H9 (cell line): ENCODE results near the gene DMBT1. TPM values are rescaled to one million over a fixed set of nuclear protein-coding genes. Genes with fewer than 3 reads are reported as not detected.

ENCODE experiments used
- DNase-seq: peaks from one replicate; pipeline ENCODE4 v3.0.0-alpha.2; 2017
- H2AFZ ChIP-seq: one replicate; pipeline ENCODE4 v1.6.1; 2013; ENCODE audit warnings: mild to moderate bottlenecking, low read length, control low read depth, moderate library complexity
- H2AK5ac ChIP-seq: 2 replicates; pipeline ENCODE4 v1.6.1; 2013; ENCODE audit warnings: low read length, control low read depth, mixed read lengths; ENCODE audit not compliant: insufficient read length
- H2BK120ac ChIP-seq: one replicate; pipeline ENCODE4 v1.6.1; 2013; ENCODE audit warnings: low read depth, mild to moderate bottlenecking, low read length, control low read depth, inconsistent platforms; ENCODE audit not compliant: poor library complexity, severe bottlenecking
- H2BK12ac ChIP-seq: 2 replicates; pipeline ENCODE4 v1.6.1; 2013; ENCODE audit warnings: low read length, control low read depth, mixed read lengths, low read depth; ENCODE audit not compliant: insufficient read length
- H2BK15ac ChIP-seq: 2 replicates; pipeline ENCODE4 v1.6.1; 2013; ENCODE audit warnings: low read depth, low read length, control low read depth
- H2BK20ac ChIP-seq: one replicate; pipeline ENCODE4 v1.6.1; 2013; ENCODE audit warnings: low read depth, mild to moderate bottlenecking, low read length, control low read depth, inconsistent platforms; ENCODE audit not compliant: poor library complexity, severe bottlenecking
- H2BK5ac ChIP-seq: 2 replicates; pipeline ENCODE4 v1.6.1; 2013; ENCODE audit warnings: low read length, control low read depth, mixed read lengths; ENCODE audit not compliant: insufficient read length
- H3K14ac ChIP-seq: 2 replicates; pipeline ENCODE4 v1.6.1; 2013; ENCODE audit warnings: low read length, control low read depth; ENCODE audit not compliant: insufficient read depth
- H3K18ac ChIP-seq: 2 replicates; pipeline ENCODE4 v1.6.1; 2013; ENCODE audit warnings: low read depth, mild to moderate bottlenecking, mixed read lengths, low read length, control low read depth; ENCODE audit not compliant: insufficient read length
- H3K23ac ChIP-seq: 2 replicates; pipeline ENCODE4 v1.6.1; 2013; ENCODE audit warnings: low read length, control low read depth, mixed read lengths, low read depth; ENCODE audit not compliant: insufficient read length
- H3K23me2 ChIP-seq: 2 replicates; pipeline ENCODE4 v1.6.1; 2013; ENCODE audit warnings: low read depth, mild to moderate bottlenecking, mixed read lengths, low read length, control low read depth; ENCODE audit not compliant: insufficient read length, poor library complexity, severe bottlenecking
- H3K27ac ChIP-seq: 2 replicates; pipeline ENCODE4 v1.5.1; 2013; ENCODE audit warnings: low read length, control low read depth, mixed read lengths, low read depth; ENCODE audit not compliant: insufficient read length
- H3K27me3 ChIP-seq: 2 replicates; pipeline ENCODE4 v1.6.1; 2013; ENCODE audit warnings: low read length, control low read depth, inconsistent platforms; ENCODE audit not compliant: insufficient read depth
- H3K4ac ChIP-seq: 2 replicates; pipeline ENCODE4 v1.6.1; 2013; ENCODE audit warnings: low read depth, mild to moderate bottlenecking, control low read depth, inconsistent platforms, low read length, moderate library complexity
- H3K4me1 ChIP-seq: 2 replicates; pipeline ENCODE4 v1.6.1; 2013; ENCODE audit warnings: low read length, control low read depth, inconsistent platforms; ENCODE audit not compliant: insufficient read depth
- H3K4me2 ChIP-seq: 2 replicates; pipeline ENCODE4 v1.6.1; 2013; ENCODE audit warnings: low read length, control low read depth, mixed read lengths; ENCODE audit not compliant: insufficient read length, insufficient read depth
- H3K56ac ChIP-seq: 2 replicates; pipeline ENCODE4 v1.6.1; 2013; ENCODE audit warnings: low read depth, mild to moderate bottlenecking, mixed read lengths, low read length, control low read depth; ENCODE audit not compliant: insufficient read length
- H3K79me1 ChIP-seq: 2 replicates; pipeline ENCODE4 v1.6.1; 2013; ENCODE audit warnings: low read depth, mild to moderate bottlenecking, moderate library complexity, low read length, control low read depth, inconsistent platforms; ENCODE audit not compliant: insufficient read depth, poor library complexity, severe bottlenecking
- H3K79me2 ChIP-seq: 2 replicates; pipeline ENCODE4 v1.6.1; 2013; ENCODE audit warnings: low read length, control low read depth, inconsistent platforms; ENCODE audit not compliant: insufficient read depth
- H3K9ac ChIP-seq: 2 replicates; pipeline ENCODE4 v1.6.1; 2013; ENCODE audit warnings: low read length, control low read depth, mixed read lengths; ENCODE audit not compliant: insufficient read length; ENCODE audit errors: extremely low read depth
- H3K9me3 ChIP-seq: one replicate; pipeline ENCODE4 v1.6.1; 2013; ENCODE audit warnings: low read depth, low read length, inconsistent platforms; ENCODE audit not compliant: control insufficient read depth
- H3T11ph ChIP-seq: one replicate; pipeline ENCODE4 v1.6.1; 2013; ENCODE audit warnings: mild to moderate bottlenecking, low read length, control low read depth, inconsistent platforms
- H4K20me1 ChIP-seq: one replicate; pipeline ENCODE4 v1.6.1; 2013; ENCODE audit not compliant: control insufficient read depth, insufficient read length, insufficient read depth
- H4K5ac ChIP-seq: 2 replicates; pipeline ENCODE4 v1.6.1; 2013; ENCODE audit warnings: low read depth, mild to moderate bottlenecking, mixed read lengths, low read length, control low read depth; ENCODE audit not compliant: insufficient read length
- H4K8ac ChIP-seq: replicated peaks from 2 replicates; pipeline ENCODE4 v1.6.1; 2013; ENCODE audit warnings: low read length, control low read depth, mixed read lengths, low read depth; ENCODE audit not compliant: insufficient read length
- H4K91ac ChIP-seq: 2 replicates; pipeline ENCODE4 v1.6.1; 2013; ENCODE audit warnings: low read depth, mild to moderate bottlenecking, moderate library complexity, mixed read lengths, low read length, control low read depth; ENCODE audit not compliant: insufficient read length
- H3K27ac Mint-ChIP-seq, 3 experiments: 2 replicates in 2 of 3; 3 replicates in 1 of 3; pipeline ENCODE4 v1.8.0; 2020 to 2021; ENCODE audit warnings: mixed read lengths in 3 of 3, mild to moderate bottlenecking in 1 of 3, moderate library complexity in 1 of 3
- H3K27me3 Mint-ChIP-seq: 2 replicates; pipeline ENCODE4 v1.8.0; 2021; ENCODE audit warnings: low read depth, mild to moderate bottlenecking, moderate library complexity, mixed read lengths
- H3K36me3 Mint-ChIP-seq, 3 experiments: 2 replicates in 2 of 3; 3 replicates in 1 of 3; pipeline ENCODE4 v1.8.0; 2020 to 2021; ENCODE audit warnings: low read depth in 3 of 3, mixed read lengths in 3 of 3; ENCODE audit not compliant: insufficient read depth in 1 of 3
- H3K4me1 Mint-ChIP-seq, 2 experiments: 2 replicates each; pipeline ENCODE4 v1.8.0; 2020; ENCODE audit warnings: mixed read lengths in 2 of 2
- H3K4me3 Mint-ChIP-seq, 2 experiments: 2 replicates in 1 of 2; 3 replicates in 1 of 2; pipeline ENCODE4 v1.8.0; 2020 to 2021; ENCODE audit warnings: mild to moderate bottlenecking in 2 of 2, mixed read lengths in 2 of 2, moderate library complexity in 1 of 2
- H3K9me3 Mint-ChIP-seq, 2 experiments: 2 replicates in 1 of 2; 3 replicates in 1 of 2; pipeline ENCODE4 v1.8.0; 2020; ENCODE audit warnings: mild to moderate bottlenecking in 2 of 2, mixed read lengths in 2 of 2, moderate library complexity in 1 of 2
- CTCF ChIP-seq: fragments of 200-600 bp; sonication (generic); conservative IDR thresholded peaks from 3 replicates; pipeline ENCODE4 v1.8.0; 2021; ENCODE audit warnings: antibody characterized with exemption, mild to moderate bottlenecking
- WGBS: extraction: QIAGEN DNeasy Blood & Tissue Kit; methylation state at CpG from one replicate; pipeline ENCODE4 v1.1.7; 2013; ENCODE audit warnings: missing lambda C conversion rate, low lambda C conversion rate, mixed read lengths; ENCODE audit not compliant: insufficient read length; ENCODE audit errors: extremely low coverage; 5-methylcytosine and 5-hydroxymethylcytosine counted together
- total RNA-seq: library from RNA; stranded (reverse); gene quantifications from 2 replicates; pipeline ENCODE4 v1.2.1, GENCODE V29; 2021

The DMBT1 gene
- total RNA-seq, 1 experiment from 2014 or later = 0.04 TPM

GRCh38 chr10:122548407-122549085 is 12.0 kb upstream of the DMBT1 start:
- H2BK5ac ChIP-seq = no peak overlapping the region
- H3K56ac ChIP-seq = no peak overlapping the region
- no peaks in the 10 kb centered on the region for H3K36me3 Mint-ChIP-seq
- no peak overlapping the region for H3K18ac ChIP-seq
- TF ChIP-seq CTCF = no peak
- no peak overlapping the region for H3K9ac ChIP-seq
- no peak overlapping the region for H3K4me2 ChIP-seq
- no peaks in the 10 kb centered on the region for H3K4me1 Mint-ChIP-seq
- no peak overlapping the region for H2BK120ac ChIP-seq
- no peak overlapping the region for H3K23ac ChIP-seq
- no peaks in the 10 kb centered on the region for H3K27me3 ChIP-seq
- H4K8ac ChIP-seq = no peak overlapping the region
- H2AFZ ChIP-seq = no peak overlapping the region
- no peaks in the 10 kb centered on the region for H3K4me1 ChIP-seq
- no peak for DNase-seq
- no peaks in the 10 kb centered on the region for H3K27me3 Mint-ChIP-seq
- no peak overlapping the region for H3K4me3 Mint-ChIP-seq
- no peak overlapping the region for H3K27ac ChIP-seq
- no peaks in the 10 kb centered on the region for H3K79me2 ChIP-seq
- no CpG with 5 or more reads among the region's 11 CpGs for WGBS
- H2AK5ac ChIP-seq = no peak overlapping the region
- no peak overlapping the region for H3T11ph ChIP-seq
- H3K23me2 ChIP-seq = no peaks in the 10 kb centered on the region
- H4K20me1 ChIP-seq = no peaks in the 10 kb centered on the region
- H2BK12ac ChIP-seq = no peak overlapping the region
- H3K9me3 ChIP-seq = no peaks in the 10 kb centered on the region
- no peak overlapping the region for H3K4ac ChIP-seq
- H2BK20ac ChIP-seq = no peak overlapping the region
- H4K91ac ChIP-seq = no peak overlapping the region
- no peaks in the 10 kb centered on the region for H3K79me1 ChIP-seq
- no peaks in the 10 kb centered on the region for H3K9me3 Mint-ChIP-seq
- no peak overlapping the region for H3K14ac ChIP-seq
- no peak overlapping the region for H4K5ac ChIP-seq
- H3K27ac Mint-ChIP-seq = no peak overlapping the region
- no peak overlapping the region for H2BK15ac ChIP-seq
